ENCODE data around the gene PARK7. TPM values are rescaled to one million over a fixed set of nuclear protein-coding genes. Genes with fewer than 3 reads are reported as not detected.

The PARK7 gene
- total RNA-seq, 6 experiments from 2014 or later = 144 to 218 (median 173) TPM

- Histone ChIP-seq H3K4me3 (no peak overlapping the region), H3K9me3 (no peaks in the 10 kb centered on the region), H3K36me3 (no peaks in the 10 kb centered on the region), H3K27me3 (no peaks in the 10 kb centered on the region), H3K4me1 (no peaks in the 10 kb centered on the region), H3K27ac (no peak overlapping the region)
- no peak for TF ChIP-seq CTCF (IDR thresholded peaks at IDR 0.05)
- TF ChIP-seq POLR2A (IDR thresholded peaks at IDR 0.05) = no peak
- intact Hi-C loops (cut with DNase I) = no loop called here
- DNase-seq (no peak), ATAC-seq (no peak)
- 100% methylated on average over 4 of the region's 4 CpGs for WGBS (ENCODE audit: insufficient coverage, low coverage, low lambda C conversion rate, missing lambda C conversion rate)
Observed at GRCh38 chr1:7992885-7993284, 31.4 kb downstream of the PARK7 start.

DNA sequence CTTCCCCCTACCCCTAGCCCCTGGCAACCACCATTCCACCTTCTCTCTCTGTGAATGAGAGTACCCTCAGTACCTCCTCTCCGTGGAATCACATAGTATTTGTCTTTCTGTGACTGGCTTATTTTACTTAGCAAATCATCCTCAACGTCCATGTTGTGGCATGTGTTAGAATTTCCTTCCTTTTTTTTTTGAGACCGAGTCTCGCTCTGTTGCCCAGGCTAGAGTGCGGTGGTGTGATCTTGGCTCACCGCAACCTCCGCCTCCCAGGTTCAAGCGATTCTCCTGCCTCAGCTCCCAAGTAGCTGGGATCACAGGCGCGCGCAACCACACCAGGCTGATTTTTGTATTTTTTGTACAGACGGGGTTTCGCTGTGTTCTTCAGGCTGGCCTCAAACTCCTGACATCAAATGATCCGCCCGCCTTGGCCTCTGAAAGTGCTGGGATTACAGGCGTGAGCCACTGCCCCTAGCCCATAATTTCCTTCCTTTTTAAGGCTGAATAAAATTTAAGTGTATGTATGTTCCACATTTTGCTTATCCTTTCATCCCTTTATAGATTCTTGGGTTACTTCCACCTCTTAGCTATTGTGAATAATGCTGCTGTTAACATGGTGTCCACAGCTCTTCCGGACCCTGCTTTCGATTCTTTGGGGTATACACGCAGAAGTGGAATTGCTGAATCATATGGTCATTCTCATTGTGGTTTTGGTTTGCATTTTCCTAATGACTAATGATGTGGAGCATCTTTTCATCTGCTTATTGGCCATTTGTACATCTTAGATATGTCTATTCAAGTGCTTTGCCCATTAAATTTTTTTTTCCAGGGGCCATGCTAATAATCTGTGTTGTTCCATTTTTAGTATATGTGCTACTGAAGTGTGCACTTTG, 32.3 kb downstream of the PARK7 start:
- Histone ChIP-seq H3K9me3 (no peaks in the 10 kb centered on the region), H3K27ac (no peak overlapping the region), H3K4me1 (no peaks in the 10 kb centered on the region), H3K36me3 (no peaks in the 10 kb centered on the region), H3K27me3 (no peaks in the 10 kb centered on the region), H3K4me3 (no peak overlapping the region)
- intact Hi-C loops (cut with DNase I) = no loop called here
- TF ChIP-seq POLR2A (IDR thresholded peaks at IDR 0.05) (no peak), CTCF (IDR thresholded peaks at IDR 0.05) (no peak)
- 88% methylated on average over 17 of the region's 19 CpGs for WGBS (ENCODE audit: insufficient coverage, low coverage, low lambda C conversion rate, missing lambda C conversion rate)
- no peak for DNase-seq
- no peak for ATAC-seq

DNA sequence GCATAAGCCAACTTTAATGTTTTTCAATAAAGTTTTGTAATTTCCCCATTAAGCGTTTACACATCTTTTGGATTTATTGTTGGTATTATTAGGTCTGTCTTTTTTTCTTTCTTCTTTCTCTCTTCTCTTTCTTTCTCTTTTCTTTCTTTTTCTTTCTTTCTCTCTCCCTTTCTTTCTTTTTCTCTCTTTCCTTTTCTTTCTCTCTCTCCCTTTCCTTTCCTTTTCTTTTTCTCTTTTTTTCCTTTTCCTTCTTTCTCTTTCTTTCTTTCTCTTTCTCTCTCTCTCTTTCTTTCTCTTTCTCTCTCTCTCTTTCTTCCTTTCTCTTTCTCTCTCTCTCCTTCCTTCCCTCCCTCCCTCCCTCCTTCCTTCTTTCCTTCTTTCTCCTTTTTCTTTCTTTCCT, 33.3 kb downstream of the PARK7 start:
- intact Hi-C loops (cut with DNase I) = no loop called here
- H3K27ac ChIP-seq = no peak overlapping the region
- no peak overlapping the region for H3K4me3 ChIP-seq
- ATAC-seq (no peak), DNase-seq (no peak)
- no peaks in the 10 kb centered on the region for H3K4me1 ChIP-seq
- H3K36me3 ChIP-seq = no peaks in the 10 kb centered on the region
- H3K27me3 ChIP-seq = no peaks in the 10 kb centered on the region
- 89% methylated on average over 1 of the region's 1 CpG for WGBS (ENCODE audit: insufficient coverage, low coverage, low lambda C conversion rate, missing lambda C conversion rate)
- TF ChIP-seq CTCF (IDR thresholded peaks at IDR 0.05) (no peak), POLR2A (IDR thresholded peaks at IDR 0.05) (no peak)
- H3K9me3 ChIP-seq = no peaks in the 10 kb centered on the region

- intact Hi-C loops (cut with DNase I) = no loop called here
- Histone ChIP-seq H3K4me3 (no peak overlapping the region), H3K27ac (no peak overlapping the region), H3K27me3 (no peaks in the 10 kb centered on the region), H3K9me3 (no peaks in the 10 kb centered on the region), H3K4me1 (no peaks in the 10 kb centered on the region), H3K36me3 (no peaks in the 10 kb centered on the region)
- ATAC-seq (no peak), DNase-seq (no peak)
- no peak for TF ChIP-seq CTCF (IDR thresholded peaks at IDR 0.05)
- TF ChIP-seq POLR2A (IDR thresholded peaks at IDR 0.05) = no peak
- 100% methylated on average over 3 of the region's 5 CpGs for WGBS (ENCODE audit: insufficient coverage, low coverage, low lambda C conversion rate, missing lambda C conversion rate)
Observed at GRCh38 chr1:7995437-7995836, 33.9 kb downstream of the PARK7 start.

Measured in right lobe of liver (tissue), 6 donors.